Neural crest cell (in vitro differentiated cells): ENCODE measurements around the gene OSBPL2. TPM values are rescaled to one million over a fixed set of nuclear protein-coding genes. Genes with fewer than 3 reads are reported as not detected.

Experiments
- DNase-seq: peaks from one replicate; pipeline ENCODE4 v3.0.0; 2021; ENCODE audit warnings: low read depth, mixed read lengths, low spot score
- H3K27ac Mint-ChIP-seq: one replicate; pipeline ENCODE4 v1.8.0; 2021; ENCODE audit warnings: mild to moderate bottlenecking, mixed read lengths; ENCODE audit not compliant: unreplicated experiment
- H3K27me3 Mint-ChIP-seq: 2 replicates; pipeline ENCODE4 v1.8.0; 2021; ENCODE audit warnings: low read depth, mild to moderate bottlenecking, mixed read lengths
- H3K36me3 Mint-ChIP-seq: 2 replicates; pipeline ENCODE4 v1.8.0; 2021; ENCODE audit warnings: low read depth, mild to moderate bottlenecking, mixed read lengths
- H3K4me1 Mint-ChIP-seq: 2 replicates; pipeline ENCODE4 v1.8.0; 2021; ENCODE audit warnings: mixed read lengths
- H3K4me3 Mint-ChIP-seq: one replicate; pipeline ENCODE4 v1.8.0; 2021; ENCODE audit warnings: mild to moderate bottlenecking, mixed read lengths
- H3K9me3 Mint-ChIP-seq: 2 replicates; pipeline ENCODE4 v1.8.0; 2021; ENCODE audit warnings: mixed read lengths
- total RNA-seq: library from RNA; stranded (reverse); gene quantifications from 2 replicates; pipeline ENCODE4 v1.2.1, GENCODE V29; 2021
- TF ChIP-seq, protein P1 (sequence below): fragments of 200-600 bp; sonication (generic); conservative IDR thresholded peaks from 2 replicates; pipeline ENCODE4 v1.5.0; 2021; ENCODE audit warnings: antibody characterized with exemption, mild to moderate bottlenecking

Gene OSBPL2
- total RNA-seq, 1 donor from 2014 or later: 33.1 TPM

- no peak overlapping the region for H3K27ac Mint-ChIP-seq
- no peaks in the 10 kb centered on the region for H3K9me3 Mint-ChIP-seq
Measured at GRCh38 chr20:62240020-62240685, 1.8 kb downstream of the OSBPL2 start.

GRCh38 chr20:62241506-62241905 is 3.2 kb downstream of the OSBPL2 start:
- no peak for DNase-seq
- H3K36me3 Mint-ChIP-seq: no peaks in the 10 kb centered on the region
- no peaks in the 10 kb centered on the region for H3K9me3 Mint-ChIP-seq
- H3K27ac Mint-ChIP-seq: no peak overlapping the region
- H3K4me3 Mint-ChIP-seq: peak overlapping the region; percentile 91
- H3K27me3 Mint-ChIP-seq: no peaks in the 10 kb centered on the region
- TF ChIP-seq, protein P1, sequence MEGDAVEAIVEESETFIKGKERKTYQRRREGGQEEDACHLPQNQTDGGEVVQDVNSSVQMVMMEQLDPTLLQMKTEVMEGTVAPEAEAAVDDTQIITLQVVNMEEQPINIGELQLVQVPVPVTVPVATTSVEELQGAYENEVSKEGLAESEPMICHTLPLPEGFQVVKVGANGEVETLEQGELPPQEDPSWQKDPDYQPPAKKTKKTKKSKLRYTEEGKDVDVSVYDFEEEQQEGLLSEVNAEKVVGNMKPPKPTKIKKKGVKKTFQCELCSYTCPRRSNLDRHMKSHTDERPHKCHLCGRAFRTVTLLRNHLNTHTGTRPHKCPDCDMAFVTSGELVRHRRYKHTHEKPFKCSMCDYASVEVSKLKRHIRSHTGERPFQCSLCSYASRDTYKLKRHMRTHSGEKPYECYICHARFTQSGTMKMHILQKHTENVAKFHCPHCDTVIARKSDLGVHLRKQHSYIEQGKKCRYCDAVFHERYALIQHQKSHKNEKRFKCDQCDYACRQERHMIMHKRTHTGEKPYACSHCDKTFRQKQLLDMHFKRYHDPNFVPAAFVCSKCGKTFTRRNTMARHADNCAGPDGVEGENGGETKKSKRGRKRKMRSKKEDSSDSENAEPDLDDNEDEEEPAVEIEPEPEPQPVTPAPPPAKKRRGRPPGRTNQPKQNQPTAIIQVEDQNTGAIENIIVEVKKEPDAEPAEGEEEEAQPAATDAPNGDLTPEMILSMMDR: no peak
- peaks cover 43% of the 10 kb centered on the region for H3K4me1 Mint-ChIP-seq

More at GRCh38 chr20:62240020-62240685, 1.8 kb downstream of the OSBPL2 start:
- DNase-seq: no peak
- H3K36me3 Mint-ChIP-seq: no peaks in the 10 kb centered on the region
- H3K4me1 Mint-ChIP-seq: peaks cover 51% of the 10 kb centered on the region
- no peaks in the 10 kb centered on the region for H3K27me3 Mint-ChIP-seq
- peak overlapping the region; percentile 91 for H3K4me3 Mint-ChIP-seq
- TF ChIP-seq, protein P1: no peak

DNA sequence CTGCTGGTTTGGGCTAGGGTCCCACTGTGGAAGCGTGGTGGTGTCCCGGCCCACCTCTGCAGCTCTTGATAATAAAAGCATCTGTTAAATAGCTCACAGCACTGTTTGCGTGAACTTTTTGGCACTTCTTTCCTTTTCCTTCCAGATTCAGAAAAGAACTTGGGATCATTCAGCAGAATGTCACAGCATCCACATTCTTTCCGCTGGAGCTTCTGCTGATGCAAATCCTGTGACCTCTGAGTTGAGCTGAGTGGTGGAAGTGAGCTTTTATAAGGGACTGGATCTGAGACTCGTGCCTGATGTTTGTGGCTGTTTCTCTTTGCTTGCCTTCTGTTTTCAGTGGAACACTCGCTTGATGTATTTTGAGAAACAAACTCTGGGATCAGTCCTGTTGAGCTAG is 3.9 kb downstream of the OSBPL2 start:
- Mint-ChIP-seq H3K4me1 (peaks cover 37% of the 10 kb centered on the region), H3K27ac (no peak overlapping the region), H3K4me3 (peak overlapping the region; percentile 91), H3K9me3 (no peaks in the 10 kb centered on the region), H3K36me3 (no peaks in the 10 kb centered on the region), H3K27me3 (no peaks in the 10 kb centered on the region)
- TF ChIP-seq, protein P1: no peak
- no peak for DNase-seq

- Mint-ChIP-seq H3K4me3 (no peak overlapping the region), H3K27me3 (no peaks in the 10 kb centered on the region), H3K36me3 (no peaks in the 10 kb centered on the region), H3K4me1 (peaks cover 30% of the 10 kb centered on the region), H3K9me3 (no peaks in the 10 kb centered on the region), H3K27ac (no peak overlapping the region)
- no peak for DNase-seq
- TF ChIP-seq, protein P1: no peak
Measured at GRCh38 chr20:62243106-62243505, 4.8 kb downstream of the OSBPL2 start.

GRCh38 chr20:62243906-62244515 is 5.7 kb downstream of the OSBPL2 start:
- Mint-ChIP-seq H3K27me3 (no peaks in the 10 kb centered on the region), H3K27ac (no peak overlapping the region)

More at GRCh38 chr20:62243906-62244515, 5.7 kb downstream of the OSBPL2 start:
- H3K9me3 Mint-ChIP-seq: no peaks in the 10 kb centered on the region
- TF ChIP-seq, protein P1: no peak
- H3K4me1 Mint-ChIP-seq: peaks cover 29% of the 10 kb centered on the region
- DNase-seq: no peak
- H3K4me3 Mint-ChIP-seq: no peak overlapping the region
- H3K36me3 Mint-ChIP-seq: no peaks in the 10 kb centered on the region
